WTC11 (cell line): Measurements from ENCODE around the gene CSPG4. TPM values are rescaled to one million over a fixed set of nuclear protein-coding genes. Genes with fewer than 3 reads are reported as not detected.

Experiments
- ATAC-seq: fragments of 200-7000 bp; cut with Tn5 transposase; 2 replicates; pipeline ENCODE4 v1.10.0; 2021; ENCODE audit warnings: mild to moderate bottlenecking, moderate library complexity
- CTCF ChIA-PET: fragments of 300-600 bp; sonication (Branson Sonifier 250); formaldehyde crosslinking; loops from one replicate; lab custom pipeline; 2021; ENCODE audit warnings: antibody characterized with exemption; lab: Charles Lee
- POLR2A ChIA-PET: fragments of 350-600 bp; sonication (Branson Sonifier 250); formaldehyde crosslinking; loops from one replicate; lab custom pipeline; 2021; ENCODE audit warnings: antibody characterized with exemption; lab: Charles Lee
- DNase-seq: peaks from one replicate; pipeline ENCODE4 v3.0.0; 2021; ENCODE audit warnings: low spot score
- H3K27ac Mint-ChIP-seq: 2 replicates; pipeline ENCODE4 v1.8.0; 2021; ENCODE audit warnings: mixed read lengths
- H3K27me3 Mint-ChIP-seq: 2 replicates; pipeline ENCODE4 v1.8.0; 2021; ENCODE audit warnings: low read depth, mild to moderate bottlenecking, moderate library complexity, mixed read lengths
- H3K36me3 Mint-ChIP-seq: 2 replicates; pipeline ENCODE4 v1.8.0; 2021; ENCODE audit warnings: mixed read lengths
- H3K4me1 Mint-ChIP-seq: 2 replicates; pipeline ENCODE4 v1.8.0; 2022; ENCODE audit warnings: mixed read lengths
- H3K4me3 Mint-ChIP-seq: 2 replicates; pipeline ENCODE4 v1.8.0; 2021; ENCODE audit warnings: mild to moderate bottlenecking, moderate library complexity, mixed read lengths
- H3K9me3 Mint-ChIP-seq: 2 replicates; pipeline ENCODE4 v1.8.0; 2021; ENCODE audit warnings: mixed read lengths
- CDX4 ChIP-seq: fragments of 250-450 bp; sonication (Bioruptor Pico); IDR thresholded peaks from 2 replicates; pipeline ENCODE4 v1.9.0; 2021; ENCODE audit warnings: moderate library complexity, mild to moderate bottlenecking, inconsistent platforms, borderline replicate concordance
- ELF4 ChIP-seq: sonication (generic); formaldehyde crosslinking; IDR thresholded peaks from 2 replicates; pipeline ENCODE4 v1.8.1; 2022; ENCODE audit warnings: low read depth, mild to moderate bottlenecking, moderate library complexity, missing genetic modification reagents
- EMX1 ChIP-seq: fragments of 250-450 bp; sonication (Bioruptor Pico); IDR thresholded peaks from 2 replicates; pipeline ENCODE4 v1.8.0; 2021; ENCODE audit warnings: mild to moderate bottlenecking
- ERG ChIP-seq: fragments of 250-450 bp; sonication (Bioruptor Pico); IDR thresholded peaks from 2 replicates; pipeline ENCODE4 v1.8.0; 2021; ENCODE audit warnings: mild to moderate bottlenecking
- ETV6 ChIP-seq: sonication (generic); formaldehyde crosslinking; IDR thresholded peaks from 2 replicates; pipeline ENCODE4 v1.8.1; 2022; ENCODE audit warnings: mild to moderate bottlenecking, missing genetic modification reagents
- FOXJ3 ChIP-seq: sonication (generic); formaldehyde crosslinking; IDR thresholded peaks from 2 replicates; pipeline ENCODE4 v1.9.0; 2021; ENCODE audit warnings: missing genetic modification reagents, mild to moderate bottlenecking, borderline replicate concordance
- GABPB1 ChIP-seq: sonication (generic); formaldehyde crosslinking; IDR thresholded peaks from 2 replicates; pipeline ENCODE4 v1.8.1; 2023; ENCODE audit warnings: mild to moderate bottlenecking, missing genetic modification reagents
- HMGA2 ChIP-seq: fragments of 250-450 bp; sonication (Bioruptor Pico); IDR thresholded peaks from 2 replicates; pipeline ENCODE4 v1.4.0; 2021; ENCODE audit warnings: mild to moderate bottlenecking, moderate library complexity
- HMGXB4 ChIP-seq: sonication (generic); formaldehyde crosslinking; IDR thresholded peaks from 2 replicates; pipeline ENCODE4 v1.8.1; 2023; ENCODE audit warnings: mild to moderate bottlenecking, moderate library complexity, missing genetic modification reagents
- MAX ChIP-seq: sonication (generic); formaldehyde crosslinking; IDR thresholded peaks from 2 replicates; pipeline ENCODE4 v1.8.0; 2022; ENCODE audit warnings: mild to moderate bottlenecking, missing genetic modification reagents
- MLX ChIP-seq: sonication (generic); formaldehyde crosslinking; IDR thresholded peaks from 2 replicates; pipeline ENCODE4 v1.8.1; 2023; ENCODE audit warnings: mild to moderate bottlenecking, missing genetic modification reagents, moderate library complexity
- SMAD3 ChIP-seq: sonication (generic); formaldehyde crosslinking; IDR thresholded peaks from 2 replicates; pipeline ENCODE4 v1.8.0; 2022; ENCODE audit warnings: missing genetic modification reagents, mild to moderate bottlenecking, borderline replicate concordance
- STAT6 ChIP-seq: sonication (generic); formaldehyde crosslinking; conservative IDR thresholded peaks from 2 replicates; pipeline ENCODE4 v1.8.1; 2023; ENCODE audit warnings: mild to moderate bottlenecking, low read depth, missing genetic modification reagents, moderate library complexity
- ZBTB21 ChIP-seq: sonication (generic); formaldehyde crosslinking; IDR thresholded peaks from 2 replicates; pipeline ENCODE4 v1.8.1; 2023; ENCODE audit warnings: mild to moderate bottlenecking, missing genetic modification reagents, borderline replicate concordance
- ZNF232 ChIP-seq: sonication (generic); formaldehyde crosslinking; IDR thresholded peaks from 2 replicates; pipeline ENCODE4 v1.8.0; 2022; ENCODE audit warnings: mild to moderate bottlenecking, missing genetic modification reagents
- ZNF281 ChIP-seq: sonication (generic); formaldehyde crosslinking; IDR thresholded peaks from 2 replicates; pipeline ENCODE4 v1.8.0; 2023; ENCODE audit warnings: mild to moderate bottlenecking, missing genetic modification reagents
- ZSCAN18 ChIP-seq: fragments of 250-450 bp; sonication (Bioruptor Pico); IDR thresholded peaks from 2 replicates; pipeline ENCODE4 v2.1.2; 2022; ENCODE audit warnings: mild to moderate bottlenecking, moderate library complexity
- total RNA-seq: library from RNA; stranded (reverse); gene quantifications from 3 replicates; pipeline ENCODE4 v1.2.3, GENCODE V29; 2021

CSPG4 gene
- total RNA-seq, 1 experiment from 2014 or later: 2.9 TPM

GRCh38 chr15:75676688-75677464, 35.8 kb downstream of the CSPG4 start:
- TF ChIP-seq FOXJ3 (CRISPR knock-in tag): no peak
- TF ChIP-seq ELF4: no peak
- no peak for TF ChIP-seq ZNF232 (CRISPR knock-in tag)
- TF ChIP-seq HMGA2: no peak
- no peak for TF ChIP-seq MAX (CRISPR knock-in tag)
- no peak for TF ChIP-seq HMGXB4 (CRISPR knock-in tag)
- TF ChIP-seq STAT6 (CRISPR knock-in tag): no peak
- no peak for TF ChIP-seq GABPB1 (CRISPR knock-in tag)
- no peak for TF ChIP-seq ZBTB21 (CRISPR knock-in tag)
- no peak for TF ChIP-seq ZSCAN18
- no peak for TF ChIP-seq ETV6 (CRISPR knock-in tag)
- TF ChIP-seq MLX: no peak
- no peak for TF ChIP-seq EMX1 (CRISPR knock-in tag)
- Mint-ChIP-seq H3K27me3 (no peaks in the 10 kb centered on the region), H3K9me3 (no peaks in the 10 kb centered on the region), H3K4me3 (no peak overlapping the region), H3K27ac (no peak overlapping the region), H3K36me3 (no peaks in the 10 kb centered on the region), H3K4me1 (peaks cover 35% of the 10 kb centered on the region)
- DNase-seq: no peak
- no peak for ATAC-seq
- POLR2A ChIA-PET: interaction anchor here (1.4 kb wide), 1 partner anchor 37 kb away, joined by 4 read pairs; the partner anchor contains the start of gene IMP3
- CTCF ChIA-PET: interaction anchor here (1.9 kb wide), 1 partner anchor 10 kb away, joined by 7 read pairs; no protein-coding TSS in a partner anchor

GRCh38 chr15:75675579-75676404, 36.9 kb downstream of the CSPG4 start:
- Mint-ChIP-seq H3K36me3 (no peaks in the 10 kb centered on the region), H3K27ac (no peak overlapping the region), H3K27me3 (no peaks in the 10 kb centered on the region), H3K9me3 (no peaks in the 10 kb centered on the region), H3K4me3 (no peak overlapping the region), H3K4me1 (peaks cover 37% of the 10 kb centered on the region)
- CTCF ChIA-PET: interaction anchor here (0.5 to 1.9 kb wide), 2 partner anchors 11 to 43 kb away, joined by 3 to 7 read pairs; no protein-coding TSS in a partner anchor
- POLR2A ChIA-PET: interaction anchor here (1.4 kb wide), 1 partner anchor 36 kb away, joined by 4 read pairs; the partner anchor contains the start of gene IMP3
- ATAC-seq (no peak), DNase-seq (no peak)
- TF ChIP-seq CDX4 (CRISPR knock-in tag): no peak
- no peak for TF ChIP-seq ERG (CRISPR knock-in tag)
- no peak for TF ChIP-seq ZNF281
- no peak for TF ChIP-seq FOXJ3 (CRISPR knock-in tag)
- no peak for TF ChIP-seq ETV6 (CRISPR knock-in tag)
- TF ChIP-seq SMAD3 (CRISPR knock-in tag): no peak
- TF ChIP-seq ZSCAN18: no peak
